ENCODE measurements around the gene TMEM17. TPM values are rescaled to one million over a fixed set of nuclear protein-coding genes. Genes with fewer than 3 reads are reported as not detected.
"Not testable (repeated sequence)": the region's sequence is repeated elsewhere in the genome, so short reads cannot be mapped to it uniquely, and the experiment has no call there.

The TMEM17 gene, protein sequence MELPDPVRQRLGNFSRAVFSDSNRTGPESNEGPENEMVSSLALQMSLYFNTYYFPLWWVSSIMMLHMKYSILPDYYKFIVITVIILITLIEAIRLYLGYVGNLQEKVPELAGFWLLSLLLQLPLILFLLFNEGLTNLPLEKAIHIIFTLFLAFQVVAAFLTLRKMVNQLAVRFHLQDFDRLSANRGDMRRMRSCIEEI
- 1.3 and 2.0 TPM in 2 replicates for total RNA-seq

DNA sequence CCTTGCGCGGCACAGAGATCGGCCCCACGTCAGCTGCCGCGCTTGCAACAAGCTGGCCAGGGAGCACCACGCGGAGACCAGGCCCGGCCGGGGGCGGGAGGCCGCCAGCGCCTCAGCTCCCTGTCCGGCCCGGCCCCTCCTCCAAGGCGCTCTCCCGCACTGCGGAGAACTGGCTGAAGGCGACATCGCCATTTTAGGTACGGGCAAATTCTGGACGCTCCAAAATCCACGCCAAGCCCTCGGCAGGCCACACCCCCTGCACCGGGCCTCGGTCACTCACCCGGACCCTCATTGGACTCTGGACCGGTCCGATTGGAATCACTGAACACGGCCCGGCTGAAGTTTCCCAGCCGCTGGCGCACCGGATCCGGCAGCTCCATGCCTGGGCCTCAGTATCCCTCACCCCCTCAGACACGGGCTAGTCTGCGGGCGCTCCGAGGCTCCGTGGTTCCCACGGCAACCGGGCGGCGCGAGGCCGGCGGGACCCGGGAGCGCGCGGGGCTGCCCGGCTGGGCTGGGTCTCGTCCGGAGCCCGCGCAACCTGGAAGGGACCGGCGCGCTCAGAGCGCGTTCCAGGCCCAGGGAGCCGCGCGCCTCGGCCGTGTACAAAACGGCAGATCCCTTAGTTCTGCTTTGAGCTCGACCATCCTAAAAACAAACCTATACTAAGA is at the start of gene TMEM17:
Gene TMEM17 (minus strand): TSS at position 446 of the 671 bp plus-strand sequence. CDS start 66 bp downstream, at position 380.
- peak; percentile 62 to 87 for DNase-seq (ENCODE audit: low read depth in 2 of 2)

DNA sequence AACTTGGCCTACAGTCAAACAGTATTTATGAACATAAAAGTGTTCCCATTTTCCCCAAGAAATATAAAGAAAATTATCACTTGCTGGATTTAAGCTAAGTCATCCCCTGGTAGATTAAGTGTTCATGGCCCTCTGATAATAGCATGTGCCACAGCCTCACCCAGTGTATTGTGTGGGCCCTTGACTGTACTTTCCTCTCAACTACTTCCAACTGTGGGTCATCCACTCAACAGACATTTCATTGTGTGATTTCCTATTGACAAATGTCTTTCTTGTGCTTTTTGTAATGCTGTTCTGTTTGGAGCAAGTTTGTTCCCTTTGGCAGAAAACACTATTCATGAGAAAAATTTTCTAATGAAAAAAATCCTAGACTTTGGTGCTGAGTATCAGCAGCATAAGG is 48.4 kb upstream of the TMEM17 start:
- DNase-seq (ENCODE audit: low read depth in 2 of 2), result no peak

DNA sequence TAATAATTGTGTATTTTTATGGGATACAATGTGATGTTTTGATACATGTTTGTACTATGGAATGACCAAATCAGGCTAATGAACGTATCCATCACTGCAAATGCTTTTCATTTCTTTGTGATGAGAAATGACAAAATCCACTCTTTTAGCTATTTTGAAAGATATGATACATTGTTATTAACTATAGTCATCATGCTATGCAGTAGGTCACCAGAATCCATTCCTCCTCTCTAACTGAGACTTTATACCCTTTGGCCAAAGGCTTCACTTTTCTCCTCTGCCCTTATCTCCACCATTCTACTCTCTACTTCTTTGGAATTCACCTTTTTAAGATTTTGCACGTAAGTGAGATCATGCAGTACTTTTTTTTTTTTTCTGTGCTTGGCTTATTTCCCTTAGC is 44.5 kb upstream of the TMEM17 start:
- DNase-seq (ENCODE audit: low read depth in 2 of 2), result no peak

DNA sequence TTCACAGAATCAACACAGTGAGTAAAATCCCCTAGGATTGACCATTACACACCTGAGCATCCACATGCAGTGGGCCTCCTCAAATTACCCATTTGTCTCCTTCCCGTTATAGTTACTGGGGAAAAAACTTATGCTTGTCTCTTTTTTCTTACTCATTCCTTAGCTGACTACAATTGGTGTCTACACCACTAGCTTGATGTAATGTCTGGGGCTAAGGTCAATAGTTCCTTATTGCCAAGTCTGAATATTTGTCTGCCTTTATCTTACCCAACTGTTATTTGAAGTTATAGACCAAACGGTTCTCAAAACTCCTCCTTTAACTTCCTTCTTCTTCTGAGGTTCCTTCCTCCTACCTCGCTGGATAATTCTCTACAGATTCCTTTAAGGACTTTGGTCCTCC is 41.9 kb upstream of the TMEM17 start:
- DNase-seq (ENCODE audit: low read depth in 2 of 2), result no peak

DNA sequence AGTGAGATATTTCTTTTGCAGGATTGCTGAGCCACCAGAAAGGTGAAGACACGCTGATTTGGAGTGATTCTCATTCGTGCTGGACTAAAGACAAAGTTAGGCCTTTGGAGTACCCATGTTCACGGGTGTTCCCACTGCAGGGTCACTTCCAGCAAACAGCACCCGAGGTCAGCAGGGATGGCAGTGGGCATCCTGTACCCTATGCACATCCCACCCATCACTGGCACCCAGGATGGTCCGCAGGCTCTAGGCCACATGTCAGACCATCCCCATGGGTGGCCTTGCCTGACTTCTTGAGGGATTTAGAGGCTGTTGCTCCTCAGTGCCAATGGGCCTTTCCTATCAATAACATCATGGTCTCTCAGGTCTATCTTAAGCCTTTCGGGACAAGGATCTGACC is 39.3 kb upstream of the TMEM17 start:
- DNase-seq (ENCODE audit: low read depth in 2 of 2), result no peak

DNA sequence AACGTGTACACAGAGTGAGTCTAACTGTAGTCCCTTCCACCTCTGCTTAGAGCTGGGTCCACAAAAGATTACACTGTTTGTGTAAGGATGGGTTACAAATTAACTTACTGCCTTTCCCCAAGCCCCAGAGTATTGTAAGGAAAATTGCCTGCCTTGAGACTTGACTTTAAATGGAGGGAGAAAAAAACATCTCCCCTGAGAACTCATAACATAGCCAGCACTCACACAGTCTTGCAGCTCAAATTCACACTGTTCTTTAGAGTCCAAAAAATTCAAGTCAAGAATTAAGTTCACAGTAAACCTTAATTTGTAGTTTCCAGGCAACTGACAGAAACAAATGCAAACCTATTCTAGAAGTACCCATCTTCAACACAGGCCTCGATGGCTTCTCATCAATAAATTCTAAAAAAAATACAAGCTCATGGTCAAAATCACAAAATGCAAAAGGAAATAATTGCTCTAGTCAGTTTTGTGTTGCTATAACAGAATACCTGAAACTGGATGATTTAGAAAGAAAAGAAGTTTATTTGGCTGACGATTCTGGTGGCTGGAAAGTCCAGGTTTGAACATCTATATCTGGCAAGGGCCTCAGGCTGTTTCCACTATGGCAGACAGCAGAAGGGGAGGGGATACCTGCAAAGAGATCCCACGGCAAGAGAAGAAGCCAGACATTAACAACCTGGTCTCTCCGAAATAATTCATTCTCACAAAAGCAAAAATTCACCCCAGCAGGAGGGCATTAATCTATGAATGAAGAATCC is 34.6 kb upstream of the TMEM17 start:
- DNase-seq (ENCODE audit: low read depth in 2 of 2), result no peak

DNA sequence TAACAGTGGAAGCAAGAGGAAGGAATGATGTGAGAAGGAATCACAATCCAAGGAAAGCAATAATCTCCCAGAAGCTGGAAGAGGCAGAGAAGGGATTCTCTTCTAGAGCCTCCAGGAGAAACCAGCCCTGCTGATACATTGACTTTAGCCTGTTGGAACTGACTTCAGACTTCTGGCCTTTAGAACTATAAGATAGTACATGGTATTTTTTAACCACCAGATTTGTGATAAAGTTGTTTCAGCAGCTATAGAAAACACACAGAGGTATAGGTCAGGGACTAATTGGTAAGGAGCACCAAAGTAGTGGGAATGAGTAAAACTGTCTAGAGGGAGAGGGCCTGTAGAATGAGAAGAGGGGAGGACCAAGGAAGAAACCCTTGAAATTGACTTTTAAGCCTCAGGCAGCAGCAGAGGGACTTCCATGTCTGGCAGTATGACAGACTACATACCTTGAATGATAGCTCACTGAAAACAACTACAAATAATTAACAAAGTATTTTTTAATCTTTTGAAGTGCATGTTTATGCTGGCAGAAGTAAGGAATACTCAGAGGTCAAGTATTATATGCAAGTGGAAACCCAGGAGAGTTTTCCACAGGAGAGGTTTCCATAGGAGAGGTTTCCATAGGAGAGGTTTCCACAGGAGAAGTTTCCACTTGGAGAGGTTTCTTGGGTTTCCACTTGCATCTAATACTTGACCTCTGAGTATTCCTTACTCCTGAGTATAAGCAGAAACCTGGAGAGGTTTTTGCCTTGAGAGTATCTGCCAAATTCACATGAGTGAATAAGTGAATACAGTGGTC is 33.8 kb upstream of the TMEM17 start:
- no peak for DNase-seq (ENCODE audit: low read depth in 2 of 2)

DNA sequence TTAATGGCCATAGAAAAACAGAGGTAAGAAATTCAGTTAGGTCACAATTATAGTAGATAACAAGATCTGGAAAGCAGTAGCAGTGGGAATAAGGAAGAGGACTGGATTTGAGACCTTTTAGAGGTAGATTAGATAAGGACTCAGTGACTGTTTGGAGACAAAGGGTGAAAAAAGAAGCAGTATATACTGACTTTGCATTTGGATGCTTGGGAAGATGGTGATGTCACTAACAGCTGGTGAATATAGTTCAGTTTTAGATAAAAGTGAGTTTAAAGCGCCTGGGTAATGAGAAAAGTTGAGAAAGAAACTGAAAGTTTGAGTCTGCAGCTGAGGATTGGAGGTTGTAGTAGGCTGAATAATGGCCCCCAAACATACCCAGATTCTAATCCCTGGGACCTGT is 32.8 kb upstream of the TMEM17 start:
- DNase-seq (ENCODE audit: low read depth in 2 of 2), result no peak

DNA sequence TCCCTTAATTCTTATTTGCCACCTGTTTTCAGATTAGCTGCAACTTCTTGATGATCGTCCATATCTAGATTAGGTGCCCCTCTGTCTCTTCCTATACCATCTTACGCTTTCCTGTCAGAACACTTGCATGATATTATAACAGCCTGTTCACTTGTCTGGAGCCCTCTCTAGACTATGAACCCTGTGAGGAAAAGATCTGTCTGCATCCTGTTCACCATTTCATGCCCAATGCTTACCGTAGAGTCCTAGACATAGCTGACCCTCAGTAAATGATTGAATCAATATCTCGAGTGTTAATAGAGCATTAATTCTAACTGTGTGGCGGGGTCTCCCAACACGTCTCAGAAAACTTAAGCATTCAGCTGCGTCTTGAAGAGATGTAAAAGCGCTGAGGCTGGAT is 31.8 kb upstream of the TMEM17 start:
- DNase-seq (ENCODE audit: low read depth in 2 of 2), result no peak

DNA sequence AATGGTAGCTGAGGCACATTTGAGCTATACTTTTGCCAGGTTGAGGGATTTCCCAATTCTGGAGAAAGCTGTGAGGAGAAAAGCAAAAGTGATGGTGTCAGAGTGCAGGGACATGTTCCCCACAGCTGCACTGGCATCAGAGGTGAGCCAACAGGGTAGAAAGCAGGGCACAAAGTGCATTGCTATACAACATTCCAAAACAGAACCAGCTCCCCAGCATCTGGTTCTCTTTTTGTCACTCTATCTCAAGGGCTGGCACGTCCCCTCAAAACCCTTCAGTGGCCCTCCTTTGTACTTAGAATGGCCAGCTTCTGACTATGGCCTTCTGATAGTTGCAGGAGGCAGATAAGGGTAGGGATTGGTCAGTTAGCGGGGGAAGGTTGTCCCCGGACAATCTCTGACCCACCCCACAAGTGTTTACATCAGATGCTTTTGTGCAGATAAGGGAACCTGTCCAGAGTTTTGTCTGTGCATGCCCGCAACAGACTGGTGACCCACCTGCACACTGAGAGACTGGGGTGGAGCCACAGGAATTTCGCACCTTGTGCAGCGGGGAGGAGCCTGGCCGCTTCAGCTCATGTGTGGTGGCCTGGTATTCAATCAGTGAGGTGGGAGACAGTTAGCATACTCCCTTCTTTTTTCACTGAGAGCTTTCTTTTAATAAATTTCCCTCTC is 31.0 kb upstream of the TMEM17 start:
- no peak for DNase-seq (ENCODE audit: low read depth in 2 of 2)

DNA sequence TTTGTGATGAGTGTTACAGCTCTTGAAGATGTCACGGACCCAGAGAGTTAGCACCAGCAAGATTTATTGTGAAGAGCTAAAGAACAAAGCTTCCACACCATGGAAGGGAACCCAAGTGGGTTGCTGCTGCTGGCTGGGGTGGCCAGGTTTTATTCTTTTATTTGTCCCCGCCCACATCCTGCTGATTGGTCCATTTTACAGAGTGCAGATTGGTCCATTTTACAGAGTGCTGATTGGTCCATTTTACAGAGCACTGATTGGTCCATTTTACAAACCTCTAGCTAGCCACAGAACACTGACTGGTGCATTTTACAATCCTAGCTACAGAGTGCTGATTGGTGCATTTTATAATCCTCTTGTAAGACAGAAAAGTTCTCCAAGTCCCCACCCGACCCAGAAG is 29.5 kb upstream of the TMEM17 start:
- not testable (repeated sequence) for DNase-seq (ENCODE audit: low read depth in 2 of 2)

DNA sequence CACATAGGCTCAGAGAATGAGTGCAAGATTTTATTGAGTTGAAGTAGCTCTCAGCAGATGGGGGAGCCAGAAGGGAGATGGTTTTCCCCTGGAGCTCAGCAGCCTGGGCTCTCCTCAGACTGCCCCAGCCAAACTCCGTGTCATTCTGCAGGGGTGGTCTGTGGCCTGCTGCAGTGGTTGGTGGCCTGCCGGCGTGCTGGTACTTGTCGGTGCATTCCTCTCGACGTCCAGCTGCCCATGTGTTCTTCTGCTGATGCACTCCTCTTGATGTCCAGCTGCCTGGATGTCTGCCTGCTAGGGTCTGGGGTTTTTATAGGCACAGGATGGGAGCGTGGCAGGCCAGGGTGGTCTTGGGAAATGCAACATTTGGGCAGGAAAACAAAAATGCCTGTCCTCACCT is 25.6 kb upstream of the TMEM17 start:
- no peak for DNase-seq (ENCODE audit: low read depth in 2 of 2)

DNA sequence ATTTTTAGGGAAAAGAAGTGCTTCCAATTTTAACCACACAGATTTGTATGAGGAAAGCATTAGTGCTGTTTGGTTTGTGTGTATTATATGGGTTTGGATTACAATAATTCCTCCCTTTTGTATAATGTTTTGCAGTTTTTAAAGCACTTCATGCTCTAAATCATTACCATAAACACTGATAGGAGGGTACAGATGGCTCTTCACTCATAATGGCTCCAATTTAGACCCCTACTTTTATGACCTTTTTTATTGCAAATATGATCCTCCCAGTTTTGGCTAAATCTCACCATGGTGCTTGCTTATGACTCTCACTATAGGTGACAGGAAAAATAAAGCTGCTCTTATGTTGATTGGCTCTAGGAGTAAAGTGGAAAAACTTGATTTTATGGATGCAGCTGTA is 23.8 kb upstream of the TMEM17 start:
- no peak for DNase-seq (ENCODE audit: low read depth in 2 of 2)

DNA sequence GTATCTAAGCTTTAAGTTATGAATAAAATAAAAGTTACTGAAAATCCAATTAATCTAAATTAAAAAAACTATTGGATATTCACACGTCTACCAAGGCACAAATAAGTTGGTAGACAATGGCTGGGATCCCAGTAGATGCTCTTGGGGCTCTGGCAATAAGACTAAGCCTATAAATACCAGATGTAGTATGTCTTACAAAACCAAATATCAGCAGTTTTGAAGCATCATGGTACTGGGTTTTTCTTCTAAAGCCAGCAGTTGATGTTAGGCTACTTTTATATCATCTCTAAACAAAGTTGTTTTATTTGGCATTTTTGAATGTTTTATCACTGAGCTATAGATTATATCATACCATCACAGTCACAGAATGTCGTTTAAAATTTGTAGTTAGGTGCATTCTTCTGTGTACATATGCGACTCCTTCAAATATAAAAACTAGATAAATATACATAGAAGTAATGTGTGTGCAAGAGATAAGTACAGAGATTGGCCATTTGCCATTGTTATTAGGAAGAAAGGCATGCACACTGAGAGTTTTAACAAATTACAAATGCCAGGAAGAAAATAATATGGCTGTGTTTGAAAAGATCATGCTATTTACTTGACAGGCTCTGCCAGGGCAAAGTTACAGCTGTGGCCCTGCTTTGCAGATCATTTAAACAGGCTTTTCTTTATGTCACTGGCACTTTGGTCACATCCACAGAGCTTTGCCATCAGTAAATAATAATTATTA is 21.6 kb upstream of the TMEM17 start:
- no peak for DNase-seq (ENCODE audit: low read depth in 2 of 2)

DNA sequence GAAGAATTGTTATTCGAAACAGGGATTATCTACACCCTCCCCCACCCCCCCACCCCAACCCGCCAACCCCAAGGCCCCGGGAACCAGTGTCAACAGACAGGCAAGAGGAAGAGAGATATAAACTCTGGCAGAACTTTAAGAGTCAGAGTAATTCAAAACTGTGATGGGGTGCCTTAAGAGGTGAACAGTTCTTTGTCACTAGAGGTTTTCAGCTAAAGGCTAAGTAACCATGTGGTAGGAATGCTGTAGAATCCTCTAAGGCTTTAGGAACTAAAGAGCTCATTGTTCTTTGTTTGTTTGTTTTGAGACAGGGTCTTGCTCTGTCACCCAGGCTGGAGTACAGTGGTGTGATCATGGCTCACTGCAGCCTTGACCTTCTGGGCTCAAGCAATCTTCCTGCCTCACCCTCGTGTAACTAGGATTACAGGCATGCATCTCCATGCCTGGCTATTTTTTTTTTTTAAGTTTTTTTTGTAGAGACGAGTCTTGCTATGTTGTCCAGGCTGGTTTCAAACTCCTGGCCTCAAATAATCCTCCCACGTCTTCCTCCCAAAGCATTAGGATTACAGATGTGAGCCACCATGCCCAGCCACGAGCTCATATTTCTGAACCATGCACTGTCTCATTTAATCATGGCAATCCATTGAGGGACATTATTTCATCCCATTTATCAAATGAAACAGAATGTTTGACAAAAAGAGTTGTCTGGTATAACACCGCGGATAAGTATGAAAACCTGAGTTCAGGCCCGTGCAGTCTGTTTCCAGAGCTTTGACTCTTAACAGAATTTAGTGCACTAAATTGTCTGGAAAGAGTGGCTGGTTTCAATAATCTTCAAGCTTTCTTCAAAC is 20.8 kb upstream of the TMEM17 start:
- DNase-seq (ENCODE audit: low read depth in 2 of 2), result no peak

DNA sequence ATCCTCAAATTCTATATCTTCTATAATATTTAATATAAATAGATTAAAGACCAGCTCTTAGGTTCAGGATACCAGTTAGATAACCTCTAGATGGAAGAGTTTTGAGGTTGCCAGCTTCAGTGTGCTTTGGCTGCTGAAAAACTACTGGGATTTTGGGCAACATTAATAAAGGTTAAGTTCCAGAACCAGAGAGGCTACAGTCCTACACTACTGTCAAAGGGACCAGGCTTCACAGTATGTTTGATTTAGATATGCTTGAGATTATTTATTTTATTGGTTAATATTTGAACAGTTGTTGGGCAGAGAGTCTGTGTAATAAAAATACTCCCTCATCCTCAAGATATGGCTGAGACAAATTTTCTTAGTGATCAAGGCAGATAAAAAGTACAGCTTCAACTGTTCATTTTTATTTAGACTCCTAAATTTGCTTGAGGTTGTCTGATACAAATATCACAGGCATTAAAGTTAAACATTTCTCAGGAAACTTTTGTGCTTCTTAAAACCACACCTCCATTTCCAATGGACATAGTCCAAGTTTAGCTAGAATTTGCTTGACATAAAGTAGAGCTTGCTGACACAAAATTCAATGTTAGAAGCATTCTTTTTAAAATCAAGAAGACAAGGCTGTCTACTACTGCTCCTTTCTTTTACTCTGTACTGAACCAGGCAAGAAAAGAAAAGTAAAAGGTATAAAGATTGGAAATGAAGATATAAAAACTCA is 19.7 kb upstream of the TMEM17 start:
- no peak for DNase-seq (ENCODE audit: low read depth in 2 of 2)

DNA sequence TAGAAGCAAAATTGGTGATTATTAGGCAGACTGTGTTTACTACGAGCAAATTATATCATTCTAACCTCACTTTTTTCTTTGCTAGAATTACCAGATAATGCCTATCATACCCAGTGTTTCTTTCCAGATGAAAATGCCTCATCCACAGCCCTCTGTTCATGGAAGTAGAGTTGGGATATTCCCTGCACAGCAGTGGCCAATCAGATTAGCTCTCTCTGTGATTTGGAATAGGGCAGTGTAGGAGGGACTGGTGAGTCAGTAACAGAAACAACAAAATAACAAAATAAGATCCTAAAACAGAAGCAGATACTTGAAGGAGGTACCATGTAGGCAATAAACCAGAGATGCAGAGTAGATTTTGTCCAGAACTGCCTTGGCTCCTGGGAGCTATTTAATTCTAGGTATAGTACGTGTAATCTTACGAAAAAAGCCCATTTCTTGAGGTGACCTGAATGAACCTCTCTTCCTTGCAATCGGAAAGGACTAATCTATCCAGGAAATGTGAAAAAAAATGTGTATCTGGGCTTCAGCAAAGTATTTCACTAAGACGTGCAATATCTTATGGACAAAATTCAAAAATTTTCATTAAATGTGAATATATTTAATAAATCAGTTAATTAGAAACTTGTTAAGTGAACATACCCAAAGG is 18.4 kb upstream of the TMEM17 start:
- no peak for DNase-seq (ENCODE audit: low read depth in 2 of 2)

DNA sequence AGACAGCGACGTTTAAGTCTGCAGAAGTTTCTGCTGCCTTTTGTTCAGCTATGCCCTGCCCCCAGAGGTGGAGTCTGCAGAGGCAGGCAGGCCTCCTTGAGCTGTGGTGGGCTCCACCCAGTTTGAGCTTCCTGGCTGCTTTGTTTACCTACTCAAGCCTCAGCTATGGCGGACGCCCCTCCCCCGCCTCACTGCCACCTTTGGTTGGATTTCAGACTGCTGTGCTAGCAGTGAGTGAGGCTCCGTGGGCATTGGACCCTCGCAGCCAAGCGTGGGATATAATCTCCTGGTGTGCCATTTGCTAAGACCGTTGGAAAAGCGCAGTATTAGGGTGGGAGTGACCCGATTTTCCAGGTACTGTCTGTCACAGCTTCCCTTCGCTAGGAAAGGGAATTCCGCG is 15.1 kb upstream of the TMEM17 start:
- not testable (repeated sequence) for DNase-seq (ENCODE audit: low read depth in 2 of 2)

DNA sequence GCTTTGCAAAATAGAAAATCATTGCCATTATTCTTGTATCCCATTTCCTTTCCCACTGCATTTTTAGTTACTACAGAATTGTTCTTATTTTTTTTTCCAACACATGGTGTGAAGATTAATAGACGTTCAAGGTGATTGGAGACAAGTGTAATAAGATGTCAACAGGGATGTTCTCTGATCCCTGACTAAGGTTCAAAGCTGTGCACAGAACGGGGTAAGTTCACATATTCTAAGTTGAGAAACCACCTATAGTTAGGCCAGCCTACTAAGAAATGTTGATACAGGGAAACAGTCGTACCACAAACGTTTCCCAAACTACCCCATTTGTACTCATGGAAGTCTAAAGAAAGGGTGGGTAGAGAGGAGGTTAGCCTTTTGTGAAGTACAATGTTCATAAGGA is 6.4 kb upstream of the TMEM17 start:
- DNase-seq (ENCODE audit: low read depth in 2 of 2), result no peak
